Measurements from ENCODE around the gene SIGMAR1.

SIGMAR1 gene

GRCh38 chr9:34623374-34624235 lies 14.0 kb downstream of the SIGMAR1 start:
- TF ChIP-seq CTCF (IDR thresholded peaks at IDR 0.05; ENCODE audit: borderline replicate concordance, insufficient read depth, low read depth, low read length) = no peak
- no peak overlapping the region for H3K4me3 ChIP-seq (ENCODE audit: low read depth, low read length)

GRCh38 chr9:34620061-34620994 lies 17.3 kb downstream of the SIGMAR1 start, which contains the start of gene DCTN3:
Gene DCTN3, minus strand, starts transcription at chr9:34620495. Its CDS starts 31 bp downstream, at chr9:34620464.
- no peak for TF ChIP-seq CTCF (IDR thresholded peaks at IDR 0.05; ENCODE audit: borderline replicate concordance, insufficient read depth, low read depth, low read length)

GRCh38 chr9:34615132-34615531 lies 22.5 kb downstream of the SIGMAR1 start:
- H3K4me3 ChIP-seq (ENCODE audit: low read depth, low read length) = no peak overlapping the region
- no peak for TF ChIP-seq CTCF (IDR thresholded peaks at IDR 0.05; ENCODE audit: borderline replicate concordance, insufficient read depth, low read depth, low read length)

More at GRCh38 chr9:34620061-34620994, 17.3 kb downstream of the SIGMAR1 start, which contains the start of gene DCTN3:
- H3K4me3 ChIP-seq (ENCODE audit: low read depth, low read length) = peak within 1 kb of the TSS; percentile 76

- H3K4me3 ChIP-seq (ENCODE audit: low read depth, low read length) = peak overlapping the region; percentile 89
- TF ChIP-seq CTCF (IDR thresholded peaks at IDR 0.05; ENCODE audit: borderline replicate concordance, insufficient read depth, low read depth, low read length) = peak; percentile 82
Observed at GRCh38 chr9:34612788-34613390, 24.7 kb downstream of the SIGMAR1 start.

GRCh38 chr9:34611811-34612787 lies 25.5 kb downstream of the SIGMAR1 start, which contains the start of gene RPP25L:
Gene RPP25L, minus strand, starts transcription at chr9:34612097. Its CDS starts 801 bp downstream, at chr9:34611296.
- TF ChIP-seq CTCF (IDR thresholded peaks at IDR 0.05; ENCODE audit: borderline replicate concordance, insufficient read depth, low read depth, low read length) = no peak
- H3K4me3 ChIP-seq (ENCODE audit: low read depth, low read length) = peak within 1 kb of the TSS; percentile 89

All from GM12875 (cell line).